A673 (cell line): ENCODE results near the gene LAMA5. TPM values are rescaled to one million over a fixed set of nuclear protein-coding genes. Genes with fewer than 3 reads are reported as not detected.
A peak's percentile ranks its signal among the peaks of the same experiment; 100 is the strongest.
"Not testable (repeated sequence)": the region's sequence is repeated elsewhere in the genome, so short reads cannot be mapped to it uniquely, and the experiment has no call there.

ENCODE experiments used
- BruUV-seq: library from RNA; stranded (reverse); fragments of 400-500 nt; replicated peaks from 2 replicates; lab custom pipeline; 2021; lab: Mats Ljungman, UMichigan
- CTCF ChIA-PET: fragments of 300-600 bp; sonication (Branson Sonifier 250); formaldehyde crosslinking; loops from one replicate; lab custom pipeline; 2022; ENCODE audit warnings: antibody characterized with exemption; lab: Charles Lee
- POLR2A ChIA-PET: fragments of 300-600 bp; sonication (Branson Sonifier 250); formaldehyde crosslinking; loops from one replicate; lab custom pipeline; 2022; ENCODE audit warnings: antibody characterized with exemption; ENCODE audit not compliant: low non-redundant PET; lab: Charles Lee
- DNase-seq: peaks from one replicate; pipeline ENCODE4 v3.0.0-alpha.2; 2015; ENCODE audit warnings: low spot score
- H3K27ac ChIP-seq: fragments of 200-600 bp; sonication (generic); 2 replicates; pipeline ENCODE4 v1.5.1; 2016; ENCODE audit warnings: mixed run types, low read depth, mild to moderate bottlenecking, mixed read lengths, antibody characterized with exemption, low read length; ENCODE audit not compliant: poor library complexity, severe bottlenecking
- H3K27me3 ChIP-seq: fragments of 200-600 bp; sonication (generic); replicated peaks from 2 replicates; pipeline ENCODE4 v1.6.1; 2017; ENCODE audit warnings: mixed run types, low read depth, mild to moderate bottlenecking, mixed read lengths, antibody characterized with exemption, low read length; ENCODE audit not compliant: insufficient read depth, poor library complexity
- H3K36me3 ChIP-seq: fragments of 200-600 bp; sonication (generic); 2 replicates; pipeline ENCODE4 v1.6.1; 2016; ENCODE audit warnings: mixed run types, mild to moderate bottlenecking, mixed read lengths, antibody characterized with exemption, low read length; ENCODE audit not compliant: insufficient read depth, poor library complexity, severe bottlenecking
- H3K4me1 ChIP-seq: fragments of 200-600 bp; sonication (generic); 2 replicates; pipeline ENCODE4 v1.6.1; 2017; ENCODE audit warnings: mixed run types, mild to moderate bottlenecking, mixed read lengths, antibody characterized with exemption, low read length; ENCODE audit not compliant: insufficient read depth, poor library complexity, severe bottlenecking
- H3K4me3 ChIP-seq: fragments of 200-600 bp; sonication (generic); 2 replicates; pipeline ENCODE4 v1.5.1; 2016; ENCODE audit warnings: low read depth, mixed run types, mild to moderate bottlenecking, mixed read lengths, low read length; ENCODE audit not compliant: poor library complexity, severe bottlenecking
- H3K9me3 ChIP-seq: fragments of 200-600 bp; sonication (generic); 2 replicates; pipeline ENCODE4 v1.6.1; 2016; ENCODE audit warnings: mixed run types, low read depth, mild to moderate bottlenecking, mixed read lengths, antibody characterized with exemption, low read length; ENCODE audit not compliant: poor library complexity, severe bottlenecking
- EZH2 ChIP-seq: fragments of 200-600 bp; sonication (generic); IDR thresholded peaks from 2 replicates; pipeline ENCODE4 v1.6.1; 2017; ENCODE audit warnings: borderline replicate concordance, low read depth, mild to moderate bottlenecking, mixed read lengths, antibody characterized with exemption, low read length; ENCODE audit not compliant: poor library complexity, severe bottlenecking
- intact Hi-C: fragments of 100-400 bp; cut with micrococcal nuclease; formaldehyde crosslinking; loops from one replicate; pipeline ENCODE4 v1.10.0; 2022; ENCODE audit not compliant: unreplicated experiment
- total RNA-seq: library from RNA; stranded (reverse); gene quantifications from 2 replicates; pipeline ENCODE4 v1.2.3, GENCODE V29; 2021
- TF ChIP-seq, protein P1 (sequence below): fragments of 300-800, 200-600 bp; sonication (generic); conservative IDR thresholded peaks from 2 replicates; pipeline ENCODE4 v1.5.1; 2017; ENCODE audit warnings: low read depth, mild to moderate bottlenecking, antibody characterized with exemption, low read length, moderate library complexity, mixed read lengths

The LAMA5 gene
- total RNA-seq, 1 experiment from 2014 or later = 4.2 TPM

DNA sequence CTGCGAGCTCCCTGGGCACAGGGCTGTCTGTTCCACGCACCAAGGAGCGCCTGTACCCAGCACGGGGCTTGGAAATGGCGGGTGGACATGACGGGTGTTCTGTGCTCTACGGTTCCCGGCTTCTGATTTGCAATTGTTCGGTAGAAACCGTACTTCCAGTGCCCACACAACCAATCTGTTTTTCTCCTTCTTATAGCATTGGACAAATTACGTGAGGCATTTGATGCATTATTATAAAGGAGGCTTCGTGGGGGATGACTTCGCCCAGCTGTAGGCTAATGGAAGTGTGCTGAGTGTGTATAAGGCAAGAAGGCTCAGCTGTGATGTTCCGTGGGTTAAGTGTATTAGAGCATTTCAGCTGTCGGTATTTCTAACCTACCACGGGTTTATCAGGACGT is 10.0 kb upstream of the LAMA5 start:
- Histone ChIP-seq H3K4me3 (no peak overlapping the region), H3K36me3 (peaks cover 7% of the 10 kb centered on the region), H3K27ac (peak overlapping the region; percentile 46), H3K4me1 (peaks cover 9% of the 10 kb centered on the region), H3K9me3 (no peaks in the 10 kb centered on the region), H3K27me3 (no peaks in the 10 kb centered on the region)
- DNase-seq = no peak
- no peak for TF ChIP-seq EZH2
- TF ChIP-seq, protein P1, sequence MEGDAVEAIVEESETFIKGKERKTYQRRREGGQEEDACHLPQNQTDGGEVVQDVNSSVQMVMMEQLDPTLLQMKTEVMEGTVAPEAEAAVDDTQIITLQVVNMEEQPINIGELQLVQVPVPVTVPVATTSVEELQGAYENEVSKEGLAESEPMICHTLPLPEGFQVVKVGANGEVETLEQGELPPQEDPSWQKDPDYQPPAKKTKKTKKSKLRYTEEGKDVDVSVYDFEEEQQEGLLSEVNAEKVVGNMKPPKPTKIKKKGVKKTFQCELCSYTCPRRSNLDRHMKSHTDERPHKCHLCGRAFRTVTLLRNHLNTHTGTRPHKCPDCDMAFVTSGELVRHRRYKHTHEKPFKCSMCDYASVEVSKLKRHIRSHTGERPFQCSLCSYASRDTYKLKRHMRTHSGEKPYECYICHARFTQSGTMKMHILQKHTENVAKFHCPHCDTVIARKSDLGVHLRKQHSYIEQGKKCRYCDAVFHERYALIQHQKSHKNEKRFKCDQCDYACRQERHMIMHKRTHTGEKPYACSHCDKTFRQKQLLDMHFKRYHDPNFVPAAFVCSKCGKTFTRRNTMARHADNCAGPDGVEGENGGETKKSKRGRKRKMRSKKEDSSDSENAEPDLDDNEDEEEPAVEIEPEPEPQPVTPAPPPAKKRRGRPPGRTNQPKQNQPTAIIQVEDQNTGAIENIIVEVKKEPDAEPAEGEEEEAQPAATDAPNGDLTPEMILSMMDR = no peak
- POLR2A ChIA-PET = no interaction called here
- intact Hi-C loops = no loop called here
- CTCF ChIA-PET = no interaction called here
- BruUV-seq = no TSS peak

DNA sequence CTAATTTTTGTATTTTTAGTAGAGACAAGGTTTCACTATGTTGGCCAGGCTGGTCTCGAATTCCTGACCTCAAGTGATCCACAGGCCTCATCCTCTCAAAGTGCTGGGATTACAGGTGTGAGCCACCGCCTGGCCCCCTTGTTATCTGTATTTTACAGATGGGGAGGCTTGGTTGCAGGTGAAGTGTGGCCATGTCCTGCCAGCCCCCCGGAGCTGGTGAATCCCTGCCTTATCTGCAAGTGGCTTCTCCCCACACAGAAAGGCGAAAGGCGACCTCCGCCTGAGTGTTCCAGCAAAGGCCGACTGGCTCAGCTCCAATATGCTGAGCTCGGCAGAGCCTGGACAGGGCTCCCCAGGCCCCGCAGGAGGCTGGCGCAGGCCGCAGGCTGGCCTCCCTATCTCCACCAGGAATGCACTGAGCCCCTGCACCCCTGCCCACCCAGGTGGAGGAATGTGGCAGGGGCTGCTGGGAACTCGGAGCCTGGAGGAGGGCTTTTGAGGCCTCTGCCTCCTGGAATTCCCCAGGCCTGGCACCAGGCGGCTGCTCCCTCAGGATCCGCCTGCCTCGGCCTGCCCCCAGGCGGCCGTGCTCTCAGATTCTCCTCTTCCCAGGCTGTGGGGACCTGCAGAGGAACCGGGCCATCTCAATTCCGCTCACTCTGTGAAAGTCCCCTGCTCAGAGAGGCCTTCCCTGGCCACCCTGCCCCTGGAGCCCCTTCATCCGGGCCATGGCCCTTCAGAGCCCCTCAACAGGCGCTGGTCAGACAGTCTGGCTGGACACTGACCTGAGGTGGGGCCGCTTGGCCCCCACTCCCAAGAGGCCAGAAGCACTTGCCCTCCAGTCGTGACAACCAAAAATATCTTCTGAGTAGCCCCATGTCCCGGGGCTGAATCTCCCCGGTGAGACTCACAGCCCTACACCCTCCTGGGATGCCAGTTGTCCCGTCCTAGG is 9.3 kb upstream of the LAMA5 start:
- ChIA-PET POLR2A (no interaction called here), CTCF (no interaction called here)
- intact Hi-C loops = no loop called here
- Histone ChIP-seq H3K4me1 (peaks cover 9% of the 10 kb centered on the region), H3K27ac (peak overlapping the region; percentile 46), H3K4me3 (no peak overlapping the region), H3K9me3 (no peaks in the 10 kb centered on the region), H3K36me3 (peaks cover under 1% of the 10 kb centered on the region), H3K27me3 (no peaks in the 10 kb centered on the region)
- no TSS peak for BruUV-seq
- no peak for TF ChIP-seq EZH2
- TF ChIP-seq, protein P1 = no peak
- no peak for DNase-seq

DNA sequence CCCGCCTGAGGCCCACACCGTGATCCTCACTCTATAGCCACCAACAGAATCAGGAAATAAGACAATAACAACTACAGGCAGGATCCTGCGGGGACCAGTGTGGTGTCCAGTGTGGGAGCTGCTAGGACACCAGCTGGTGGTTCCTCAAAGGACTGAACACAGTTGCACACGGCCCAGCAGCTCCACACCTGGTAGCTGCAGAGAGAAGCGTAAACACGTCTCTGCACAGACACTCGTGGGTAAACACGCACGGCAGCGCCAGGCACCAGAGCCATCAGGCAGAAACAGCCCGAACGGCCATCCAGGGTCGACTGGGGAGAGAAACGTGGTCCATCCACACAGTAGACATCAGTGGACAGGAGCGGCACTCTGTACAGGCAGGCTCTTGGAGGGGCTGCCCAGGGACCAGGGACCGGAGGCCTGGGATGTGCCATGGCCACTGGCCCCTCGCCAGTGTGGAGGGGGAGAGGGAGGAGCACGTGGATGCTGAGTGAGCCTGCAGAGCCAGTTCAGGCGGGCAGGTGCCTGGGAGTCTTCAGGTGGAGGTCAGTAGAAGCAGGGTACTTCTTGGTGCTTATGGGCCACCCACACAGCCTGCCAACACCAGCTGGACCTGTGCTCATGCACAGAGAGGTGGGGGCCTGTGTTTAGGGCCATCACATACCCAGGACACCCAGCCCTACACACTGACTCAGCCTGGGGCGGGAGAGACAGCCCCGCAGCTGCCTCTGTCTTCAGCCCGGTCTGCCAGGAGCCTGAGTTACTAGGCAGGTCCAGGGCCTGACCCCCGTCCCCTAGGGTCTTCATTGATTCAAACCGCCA is 7.4 kb upstream of the LAMA5 start:
- ChIA-PET POLR2A (no interaction called here), CTCF (interaction anchor here (1.3 kb wide), 1 partner anchor 8 kb away, joined by 3 read pairs; no protein-coding TSS in a partner anchor)
- no peak for TF ChIP-seq EZH2
- TF ChIP-seq, protein P1 = no peak
- intact Hi-C loops = no loop called here
- Histone ChIP-seq H3K27ac (no peak overlapping the region), H3K4me3 (no peak overlapping the region), H3K4me1 (peaks cover 9% of the 10 kb centered on the region), H3K9me3 (no peaks in the 10 kb centered on the region), H3K27me3 (no peaks in the 10 kb centered on the region), H3K36me3 (no peaks in the 10 kb centered on the region)
- no TSS peak for BruUV-seq
- DNase-seq = no peak

DNA sequence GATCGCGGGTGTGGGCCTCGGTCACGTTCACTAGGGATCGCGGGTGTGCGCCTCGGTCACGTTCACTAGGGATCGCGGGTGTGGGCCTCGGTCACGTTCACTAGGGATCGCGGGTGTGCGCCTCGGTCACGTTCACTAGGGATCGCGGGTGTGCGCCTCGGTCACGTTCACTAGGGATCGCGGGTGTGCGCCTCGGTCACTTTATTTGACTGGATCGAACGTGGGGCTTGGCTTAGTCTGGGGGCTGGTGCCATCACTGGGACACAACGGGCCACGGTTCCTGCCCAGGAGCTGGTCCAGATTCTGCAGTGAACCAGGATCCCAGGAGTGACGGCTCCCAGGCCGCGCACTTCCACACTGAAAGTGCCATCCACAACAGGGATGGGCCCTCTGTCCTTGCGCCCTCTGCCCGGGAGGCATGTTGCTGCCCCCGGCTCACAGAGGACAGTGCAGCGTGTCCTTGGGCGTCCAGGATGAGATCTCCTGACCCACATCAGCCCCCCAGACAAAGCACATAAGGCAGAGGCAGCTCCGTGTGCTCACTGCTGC is 6.6 kb upstream of the LAMA5 start:
- DNase-seq, H3K4me3 ChIP-seq, intact Hi-C loops, POLR2A ChIA-PET, H3K27ac ChIP-seq, H3K9me3 ChIP-seq, H3K36me3 ChIP-seq, H3K4me1 ChIP-seq, H3K27me3 ChIP-seq, BruUV-seq: not testable (repeated sequence)
- CTCF ChIA-PET = interaction anchor here (1.3 kb wide), 1 partner anchor 9 kb away, joined by 3 read pairs; no protein-coding TSS in a partner anchor
